ENCODE measurements around the gene PROZ. TPM values are rescaled to one million over a fixed set of nuclear protein-coding genes. Genes with fewer than 3 reads are reported as not detected.

PROZ gene
- total RNA-seq, 1 donor from 2014 or later = not detected

DNA sequence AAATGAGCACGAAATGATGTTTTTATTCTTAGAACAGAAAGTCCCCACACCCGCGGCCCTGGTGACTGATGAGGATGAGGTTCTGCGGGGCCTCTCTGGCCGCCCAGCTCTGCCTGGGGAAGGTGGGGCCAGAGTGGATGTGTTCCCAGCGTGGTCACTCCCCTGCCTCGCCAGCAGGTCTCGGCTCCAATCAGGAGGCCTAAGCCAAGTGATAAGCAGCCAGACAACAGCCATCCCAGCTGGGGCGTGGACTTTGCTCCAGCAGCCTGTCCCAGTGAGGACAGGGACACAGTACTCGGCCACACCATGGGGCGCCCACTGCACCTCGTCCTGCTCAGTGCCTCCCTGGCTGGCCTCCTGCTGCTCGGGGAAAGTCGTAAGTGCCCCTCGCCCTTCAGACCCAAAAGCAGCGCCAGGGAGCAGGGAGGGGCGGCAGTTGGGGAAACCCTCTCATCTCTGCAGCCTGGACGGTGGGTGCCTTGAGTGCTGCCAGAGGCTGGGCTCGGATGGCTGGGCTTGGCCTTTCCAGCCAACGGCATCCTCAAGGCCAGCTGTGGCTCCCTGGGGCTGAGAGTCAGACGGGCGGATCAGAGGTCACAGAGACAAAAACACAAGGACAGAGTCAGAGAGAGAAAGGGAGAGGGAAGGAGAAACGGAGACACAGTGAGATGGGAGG lies 35.8 kb upstream of the PROZ start, which contains the start of gene F10:
TSS of gene F10 (plus strand) at position 250 of the 676 bp plus-strand sequence. CDS start at position 307, 57 bp downstream.
- no peaks in the 10 kb centered on the region for H3K9me3 Mint-ChIP-seq
- TF ChIP-seq CTCF (conservative IDR thresholded peaks at IDR 0.05) = peak; percentile 38
- DNase-seq (ENCODE audit: extremely low spot score, unreplicated experiment) = peak; percentile 74
- peaks cover 11% of the 10 kb centered on the region for H3K4me1 Mint-ChIP-seq (ENCODE audit: unreplicated experiment)
- H3K4me3 Mint-ChIP-seq = peak within 1 kb of the TSS; percentile 77
- H3K36me3 Mint-ChIP-seq = no peaks in the 10 kb centered on the region
- peak within 1 kb of the TSS; percentile 81 for H3K27ac Mint-ChIP-seq
- H3K27me3 Mint-ChIP-seq = peaks cover 22% of the 10 kb centered on the region

DNA sequence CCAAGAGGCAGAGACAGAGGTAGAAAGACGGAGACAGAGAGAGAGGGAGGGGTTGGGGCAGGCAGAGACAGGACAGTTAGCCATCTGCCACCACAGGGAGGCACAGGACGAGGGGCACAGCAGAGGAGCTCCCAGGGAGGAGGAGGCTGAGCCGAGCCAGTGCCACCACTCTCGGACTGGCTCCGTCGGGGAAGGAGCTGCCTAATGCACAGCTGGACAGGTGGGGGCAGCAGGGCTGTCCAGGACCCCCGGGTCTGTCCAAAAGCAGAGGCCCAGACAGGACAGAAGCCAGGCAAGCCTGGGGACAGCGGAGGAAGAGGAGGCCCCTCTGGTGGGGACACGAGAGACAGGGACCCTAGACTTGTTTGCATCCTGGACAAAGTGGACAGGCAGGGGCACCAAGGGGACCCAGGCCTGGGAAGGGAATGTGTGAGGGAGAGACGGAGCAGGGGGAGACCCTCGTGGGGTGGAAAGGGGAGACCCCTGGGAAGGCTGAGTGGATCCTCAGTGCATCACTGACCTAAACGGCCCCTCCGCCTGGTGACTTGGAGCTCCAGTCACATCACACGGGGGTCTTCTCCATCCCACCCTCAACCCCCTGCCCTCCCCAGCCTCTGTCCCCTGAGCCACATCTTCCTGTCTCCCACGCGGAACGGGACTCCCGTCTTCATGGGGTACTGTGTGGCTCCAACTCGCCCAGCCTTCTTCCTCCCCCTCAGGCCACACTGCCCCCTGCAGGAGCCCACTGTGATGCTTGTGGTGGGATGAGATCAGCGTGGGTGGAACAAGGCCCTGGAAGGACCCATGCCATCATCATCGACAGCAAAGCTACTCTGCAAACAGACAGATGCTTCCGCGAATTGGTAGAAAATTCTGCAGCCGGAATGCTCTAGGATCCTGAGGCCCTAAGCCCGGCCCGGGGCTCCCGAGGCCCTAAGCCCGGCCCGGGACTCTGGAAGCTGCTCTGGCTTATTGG lies 34.9 kb upstream of the PROZ start:
- DNase-seq (ENCODE audit: extremely low spot score, unreplicated experiment) = peak; percentile 68
- peaks cover 23% of the 10 kb centered on the region for H3K27me3 Mint-ChIP-seq
- H3K9me3 Mint-ChIP-seq = no peaks in the 10 kb centered on the region
- H3K4me1 Mint-ChIP-seq (ENCODE audit: unreplicated experiment) = peaks cover 11% of the 10 kb centered on the region
- peak overlapping the region; percentile 81 for H3K27ac Mint-ChIP-seq
- H3K36me3 Mint-ChIP-seq = no peaks in the 10 kb centered on the region
- peak overlapping the region; percentile 77 for H3K4me3 Mint-ChIP-seq
- peak; percentile 27 for TF ChIP-seq CTCF (conservative IDR thresholded peaks at IDR 0.05)

DNA sequence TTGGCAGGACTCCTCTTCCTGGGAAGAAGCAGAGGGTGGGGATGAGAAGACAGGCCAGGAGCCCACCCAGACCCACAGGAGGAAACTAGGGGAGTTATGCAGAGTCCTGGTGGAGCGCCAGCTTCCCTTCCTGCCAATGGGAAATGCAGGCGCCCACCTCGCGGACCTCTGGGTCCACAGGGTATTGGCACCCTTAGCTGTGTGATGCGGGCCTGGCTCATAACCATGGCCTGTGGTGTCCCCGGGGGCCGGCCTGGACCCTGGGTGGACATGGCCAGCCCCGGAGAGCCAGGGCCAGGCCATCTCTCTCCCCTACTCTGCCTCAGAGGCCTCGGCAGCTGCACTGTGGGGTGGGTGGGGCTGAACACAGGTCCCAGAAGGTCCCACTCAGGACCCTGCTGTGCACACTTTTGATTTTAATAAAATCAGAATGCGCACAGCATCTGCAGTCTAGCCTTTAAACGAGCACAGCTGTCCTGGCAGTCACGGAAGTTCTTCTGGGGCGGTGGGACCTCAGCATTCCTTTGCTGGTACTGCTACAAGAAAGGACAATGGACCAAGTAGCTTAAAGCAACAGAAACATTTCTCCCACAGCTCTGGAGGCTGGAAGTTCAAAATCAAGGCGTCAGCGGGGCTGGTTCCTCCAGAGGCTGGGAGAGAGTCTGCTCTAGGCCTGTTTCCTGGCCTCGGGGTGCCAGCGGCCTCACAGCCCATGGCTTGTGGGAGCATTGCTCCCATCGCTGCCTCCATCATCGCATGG lies 34.1 kb upstream of the PROZ start:
- no peaks in the 10 kb centered on the region for H3K36me3 Mint-ChIP-seq
- H3K27ac Mint-ChIP-seq = no peak overlapping the region
- peaks cover 11% of the 10 kb centered on the region for H3K4me1 Mint-ChIP-seq (ENCODE audit: unreplicated experiment)
- no peak for TF ChIP-seq CTCF (conservative IDR thresholded peaks at IDR 0.05)
- no peaks in the 10 kb centered on the region for H3K9me3 Mint-ChIP-seq
- peak; percentile 51 for DNase-seq (ENCODE audit: extremely low spot score, unreplicated experiment)
- peaks cover 19% of the 10 kb centered on the region for H3K27me3 Mint-ChIP-seq
- no peak overlapping the region for H3K4me3 Mint-ChIP-seq

GRCh38 chr13:113125506-113126264 lies 32.8 kb upstream of the PROZ start:
- no peaks in the 10 kb centered on the region for H3K36me3 Mint-ChIP-seq
- H3K4me1 Mint-ChIP-seq (ENCODE audit: unreplicated experiment) = peaks cover 11% of the 10 kb centered on the region
- no peaks in the 10 kb centered on the region for H3K9me3 Mint-ChIP-seq
- H3K4me3 Mint-ChIP-seq = no peak overlapping the region
- peaks cover 9% of the 10 kb centered on the region for H3K27me3 Mint-ChIP-seq
- H3K27ac Mint-ChIP-seq = no peak overlapping the region
- peak; percentile 56 for DNase-seq (ENCODE audit: extremely low spot score, unreplicated experiment)
- TF ChIP-seq CTCF (conservative IDR thresholded peaks at IDR 0.05) = no peak
